Activated CD4-positive, alpha-beta memory T cell treated with anti-CD3 and anti-CD28 coated beads for 36 hours (primary cell): ENCODE data around the gene SESN3. TPM values are rescaled to one million over a fixed set of nuclear protein-coding genes. Genes with fewer than 3 reads are reported as not detected.
"Not testable (repeated sequence)": the region's sequence is repeated elsewhere in the genome, so short reads cannot be mapped to it uniquely, and the experiment has no call there.

ENCODE experiments used
- CTCF ChIA-PET: fragments of 350-600 bp; sonication (Branson Sonifier 250); formaldehyde crosslinking; loops from one replicate; lab custom pipeline; 2021; ENCODE audit warnings: antibody characterized with exemption, inconsistent platforms; lab: Charles Lee
- POLR2A ChIA-PET: fragments of 350-600 bp; sonication (Branson Sonifier 250); formaldehyde crosslinking; loops from one replicate; lab custom pipeline; 2021; ENCODE audit warnings: antibody characterized with exemption; lab: Charles Lee
- DNase-seq: peaks from one replicate; pipeline ENCODE4 v3.0.0-alpha.2; 2020
- H3K27ac Mint-ChIP-seq: one replicate; pipeline ENCODE4 v1.8.0; 2021; ENCODE audit warnings: mixed read lengths
- H3K27me3 Mint-ChIP-seq: one replicate; pipeline ENCODE4 v1.8.0; 2021; ENCODE audit warnings: mixed read lengths
- H3K36me3 Mint-ChIP-seq: one replicate; pipeline ENCODE4 v1.8.0; 2021; ENCODE audit warnings: mixed read lengths
- H3K4me1 Mint-ChIP-seq: one replicate; pipeline ENCODE4 v1.8.0; 2021; ENCODE audit warnings: low read depth, mixed read lengths
- H3K4me3 Mint-ChIP-seq: one replicate; pipeline ENCODE4 v1.8.0; 2021; ENCODE audit warnings: mild to moderate bottlenecking, mixed read lengths
- H3K9me3 Mint-ChIP-seq: one replicate; pipeline ENCODE4 v1.8.0; 2021; ENCODE audit warnings: mixed read lengths
- intact Hi-C: fragments of 100-400 bp; cut with micrococcal nuclease; formaldehyde crosslinking; loops from one replicate; pipeline ENCODE4 v1.15.1; 2023
- total RNA-seq, 2 experiments: library from RNA; stranded (reverse); gene quantifications; one replicate each; pipeline ENCODE4 v1.2.3, GENCODE V29; 2021

The SESN3 gene
- total RNA-seq, 2 experiments from 2014 or later: 13.9 to 15.5 TPM

DNA sequence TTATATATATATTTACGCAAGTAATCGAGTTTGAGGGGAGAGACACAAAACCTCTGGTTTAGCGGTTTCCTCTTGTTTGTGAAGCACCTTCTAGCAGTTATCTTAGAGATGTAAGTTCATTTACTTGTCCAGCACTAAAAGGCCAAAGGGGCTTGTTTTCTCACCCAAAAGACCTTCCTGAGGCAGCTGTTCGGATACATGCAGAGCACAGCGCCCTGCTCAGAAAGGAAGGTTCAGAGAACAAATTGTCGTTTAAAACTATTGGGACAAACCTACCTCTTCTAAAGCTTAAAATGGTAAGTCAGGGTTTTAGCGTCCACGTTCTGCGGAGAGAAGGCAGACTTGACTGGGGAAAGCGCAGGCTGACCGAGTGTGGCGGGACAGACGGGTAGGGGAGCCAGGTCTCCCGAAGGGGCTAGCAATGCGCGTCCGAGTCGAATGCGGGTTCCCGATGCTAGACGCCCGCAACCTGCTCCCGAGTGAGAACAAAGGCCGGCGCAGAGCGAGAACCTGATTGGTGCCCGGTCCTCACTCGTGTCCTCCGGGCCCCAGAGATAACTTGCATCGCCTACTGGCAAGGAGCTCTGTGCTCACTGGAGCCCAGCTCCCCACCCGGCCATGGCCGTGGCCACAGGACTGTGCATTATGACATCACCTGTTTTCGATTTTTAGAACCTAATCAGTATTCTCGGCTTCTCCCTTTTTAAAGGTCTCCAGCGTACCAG, 1.0 kb upstream of the SESN3 start:
- ChIA-PET CTCF (interaction anchor here (0.6 to 5.2 kb wide), 23 partner anchors 10 to 558 kb away, joined by 3 to 59 read pairs (median 4); partner anchors contain the start of gene CEP57), POLR2A (interaction anchor here (0.7 to 3.5 kb wide), 9 partner anchors 10 to 558 kb away, joined by 3 to 17 read pairs (median 6); partner anchors contain the start of genes CEP57 and FAM76B)
- no peaks in the 10 kb centered on the region for H3K27me3 Mint-ChIP-seq
- peak; percentile 85 for DNase-seq
- no peak overlapping the region for H3K27ac Mint-ChIP-seq
- intact Hi-C loops: loop anchor here (1.0 to 10.0 kb wide), 12 partner anchors 22 to 973 kb away; partner anchors contain the start of genes CEP57, CWC15 and KDM4D
- no peak overlapping the region for H3K4me3 Mint-ChIP-seq
- no peaks in the 10 kb centered on the region for H3K9me3 Mint-ChIP-seq
- peaks cover 48% of the 10 kb centered on the region for H3K4me1 Mint-ChIP-seq
- H3K36me3 Mint-ChIP-seq: no peaks in the 10 kb centered on the region

DNA sequence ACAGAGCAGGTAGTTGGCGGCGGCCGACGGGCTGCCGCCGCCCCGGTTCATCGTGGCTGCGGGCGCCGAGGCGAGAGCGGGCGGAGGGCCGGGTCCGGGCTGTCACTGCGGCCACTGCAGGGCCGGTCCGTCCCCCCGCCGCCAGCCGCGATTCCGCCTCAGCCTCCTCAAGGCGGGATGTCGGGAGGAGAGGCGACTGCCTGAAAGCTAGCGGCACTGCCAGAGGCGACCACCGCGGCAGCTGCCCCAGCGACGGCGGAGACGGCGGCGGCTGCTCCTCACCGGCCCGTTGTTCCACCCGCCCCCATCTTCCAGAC, 234 bp downstream of the SESN3 start:
- no peaks in the 10 kb centered on the region for H3K27me3 Mint-ChIP-seq
- H3K9me3 Mint-ChIP-seq: no peaks in the 10 kb centered on the region
- H3K27ac Mint-ChIP-seq: no peak overlapping the region
- CTCF ChIA-PET: interaction anchor here (1.2 to 5.2 kb wide), 12 partner anchors 17 to 560 kb away, joined by 4 to 59 read pairs (median 6); partner anchors contain the start of gene CEP57
- no peak overlapping the region for H3K4me3 Mint-ChIP-seq
- H3K36me3 Mint-ChIP-seq: no peaks in the 10 kb centered on the region
- POLR2A ChIA-PET: interaction anchor here (0.9 to 3.5 kb wide), 12 partner anchors 10 to 559 kb away, joined by 3 to 17 read pairs (median 4); partner anchors contain the start of genes CEP57, ENDOD1, FAM76B and SRSF8
- intact Hi-C loops: loop anchor here (1.0 to 10.0 kb wide), 12 partner anchors 24 to 974 kb away; partner anchors contain the start of genes CEP57, CWC15 and KDM4D
- peaks cover 57% of the 10 kb centered on the region for H3K4me1 Mint-ChIP-seq
- no peak for DNase-seq

DNA sequence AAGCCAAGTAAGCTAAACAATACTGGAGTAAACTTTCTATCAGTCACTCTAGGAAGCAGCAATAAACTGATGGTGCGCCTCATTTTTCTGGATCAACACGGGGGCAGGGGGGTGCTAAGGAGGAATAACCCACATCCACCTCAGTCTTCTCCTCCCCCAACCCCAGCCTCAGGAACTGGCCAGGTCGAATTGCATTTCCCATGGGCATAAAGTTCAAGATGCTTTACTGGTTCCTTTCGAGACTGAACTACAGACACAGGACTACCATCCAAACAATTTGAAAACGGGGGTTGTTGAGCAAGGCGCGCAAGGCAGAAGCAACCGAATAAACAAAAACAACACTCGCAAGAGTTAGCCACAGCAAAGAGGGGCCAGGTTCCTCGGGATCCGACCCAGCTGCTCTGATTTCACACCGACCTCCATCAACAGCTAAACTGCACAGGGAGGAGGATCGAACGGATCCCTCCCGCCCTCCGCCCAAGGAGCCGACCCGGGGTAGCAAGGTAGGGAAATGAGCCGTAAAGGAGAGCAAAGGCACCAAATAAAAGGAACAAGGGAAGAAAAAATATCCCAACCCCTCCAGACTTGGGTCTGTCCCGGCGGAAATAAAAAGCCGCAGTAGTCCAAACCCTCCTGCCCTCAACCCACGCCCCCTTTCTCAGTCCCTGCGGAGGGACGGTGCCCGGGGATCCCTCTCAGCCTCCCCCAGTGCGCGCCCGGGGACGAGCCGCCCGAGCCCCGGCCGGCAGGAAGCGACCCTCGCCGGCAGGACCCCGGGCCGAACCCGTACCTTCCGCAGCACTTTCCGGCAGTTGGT, 801 bp downstream of the SESN3 start:
- Mint-ChIP-seq H3K36me3 (no peaks in the 10 kb centered on the region), H3K27me3 (no peaks in the 10 kb centered on the region), H3K9me3 (no peaks in the 10 kb centered on the region), H3K4me3 (no peak overlapping the region), H3K27ac (peak overlapping the region; percentile 85), H3K4me1 (peaks cover 59% of the 10 kb centered on the region)
- intact Hi-C loops: loop anchor here (2.0 to 10.0 kb wide), 5 partner anchors 107 to 975 kb away; partner anchors contain the start of genes CWC15 and KDM4D
- CTCF ChIA-PET: interaction anchor here (0.7 to 5.2 kb wide), 12 partner anchors 19 to 560 kb away, joined by 3 to 59 read pairs (median 6); partner anchors contain the start of gene CEP57
- POLR2A ChIA-PET: interaction anchor here (1.2 to 3.5 kb wide), 10 partner anchors 17 to 560 kb away, joined by 3 to 17 read pairs (median 4); partner anchors contain the start of genes CEP57, ENDOD1, FAM76B and SRSF8
- DNase-seq: peak; percentile 45

DNA sequence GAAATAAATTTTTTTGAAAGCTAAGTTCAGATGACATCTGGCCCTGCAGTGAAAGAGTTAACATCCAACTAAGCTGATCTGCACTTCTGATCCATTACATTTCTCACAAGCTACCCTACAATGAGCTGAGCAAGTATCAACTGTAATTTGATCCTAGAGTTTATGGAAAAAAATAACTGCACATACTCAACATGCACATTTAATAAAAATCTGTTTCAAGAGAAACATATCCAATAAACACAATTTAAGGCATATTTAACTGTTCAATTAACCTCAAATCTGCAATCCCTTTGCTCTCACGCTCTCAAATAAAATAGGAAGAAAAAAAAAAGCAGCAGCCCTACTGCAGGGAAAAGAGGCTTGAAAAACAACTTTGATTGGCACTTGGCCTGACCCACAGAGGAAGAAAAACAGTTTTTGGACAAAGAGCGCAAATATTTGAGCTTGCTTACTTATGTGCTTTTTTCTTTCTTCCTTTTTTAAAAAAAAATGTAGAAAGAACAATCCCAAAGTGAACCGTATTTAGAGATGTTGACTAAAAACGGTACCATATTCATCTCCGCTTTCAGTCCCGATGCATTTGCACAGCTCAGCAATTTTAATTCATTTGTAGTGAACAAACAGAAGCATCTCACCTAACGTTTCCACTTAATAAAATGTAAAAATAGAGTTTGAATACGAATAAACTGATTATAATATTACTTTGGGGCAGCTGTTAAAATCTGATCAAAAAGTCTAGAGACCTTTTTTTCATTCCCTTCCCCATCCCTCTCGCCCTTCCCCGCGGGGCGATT, 1.6 kb downstream of the SESN3 start:
- CTCF ChIA-PET: interaction anchor here (0.7 to 5.2 kb wide), 6 partner anchors 29 to 535 kb away, joined by 3 to 59 read pairs (median 4); no protein-coding TSS in a partner anchor
- H3K9me3 Mint-ChIP-seq: no peaks in the 10 kb centered on the region
- H3K36me3 Mint-ChIP-seq: peaks cover 2% of the 10 kb centered on the region
- DNase-seq: peak; percentile 20
- H3K4me1 Mint-ChIP-seq: peaks cover 59% of the 10 kb centered on the region
- peak overlapping the region; percentile 85 for H3K27ac Mint-ChIP-seq
- POLR2A ChIA-PET: interaction anchor here (0.6 to 3.5 kb wide), 7 partner anchors 16 to 470 kb away, joined by 3 to 12 read pairs (median 3); no protein-coding TSS in a partner anchor
- intact Hi-C loops: no loop called here
- no peaks in the 10 kb centered on the region for H3K27me3 Mint-ChIP-seq
- H3K4me3 Mint-ChIP-seq: no peak overlapping the region

DNA sequence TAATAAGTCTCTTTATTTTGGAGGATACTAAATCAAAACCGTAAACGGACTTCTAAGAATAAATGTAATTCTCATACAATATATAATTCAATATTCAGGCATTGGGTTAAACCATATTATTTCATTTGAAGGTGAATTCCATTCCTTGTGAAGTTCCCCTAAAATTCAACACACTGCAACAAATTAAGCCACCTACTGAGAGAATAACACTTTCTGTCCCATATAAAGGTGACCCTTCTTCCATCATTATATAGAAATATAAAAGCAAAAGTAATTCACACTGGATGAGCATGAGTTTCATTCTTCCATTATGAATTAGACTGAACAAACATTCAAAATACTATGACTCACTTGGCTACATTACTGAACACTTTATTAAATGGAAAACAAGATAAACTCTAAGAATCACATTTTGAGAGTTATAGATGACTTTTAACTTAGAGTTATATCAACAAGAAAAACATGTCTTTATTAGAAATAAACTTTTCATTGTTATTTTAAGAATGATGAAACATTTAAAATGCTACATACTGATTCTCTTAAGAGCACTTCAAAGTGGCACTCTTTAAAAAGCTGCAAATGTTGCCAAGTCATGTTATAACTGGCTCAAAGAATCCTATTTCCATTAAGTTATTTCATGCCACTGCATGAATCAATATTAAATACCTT, 2.8 kb downstream of the SESN3 start:
- intact Hi-C loops: loop anchor here (1.0 kb wide), 1 partner anchor 46 kb away; no protein-coding TSS in a partner anchor
- H3K4me1 Mint-ChIP-seq: peaks cover 61% of the 10 kb centered on the region

DNA sequence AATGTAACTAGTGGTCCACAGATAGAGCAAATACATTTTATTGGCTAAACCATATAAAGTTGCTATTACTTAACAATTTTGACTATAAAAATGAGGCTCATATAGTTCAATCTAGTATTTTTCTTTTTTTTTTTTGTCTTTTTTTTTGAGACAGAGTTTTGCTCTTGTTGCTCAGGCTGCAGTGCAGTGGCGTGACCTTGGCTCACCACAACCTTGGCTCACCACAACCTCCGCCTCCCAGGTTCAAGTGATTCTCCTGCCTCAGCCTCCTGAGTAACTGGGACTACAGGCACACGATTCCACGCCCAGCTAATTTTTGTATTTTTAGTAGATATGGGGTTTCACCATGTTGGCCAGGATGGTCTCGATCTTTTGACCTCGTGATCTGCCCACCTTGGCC, 3.9 kb downstream of the SESN3 start:
- H3K36me3 Mint-ChIP-seq, CTCF ChIA-PET, POLR2A ChIA-PET, H3K27me3 Mint-ChIP-seq, H3K27ac Mint-ChIP-seq, H3K9me3 Mint-ChIP-seq: not testable (repeated sequence)
- H3K4me1 Mint-ChIP-seq: peaks cover 58% of the 10 kb centered on the region
- intact Hi-C loops: loop anchor here (2.0 kb wide), 1 partner anchor 14 kb away; no protein-coding TSS in a partner anchor
- peak overlapping the region; percentile 26 for H3K4me3 Mint-ChIP-seq
- peak; percentile 69 for DNase-seq

More for the DNA sequence above, 2.8 kb downstream of the SESN3 start:
- ChIA-PET POLR2A (interaction anchor here (3.5 kb wide), 1 partner anchor 472 kb away, joined by 12 read pairs; no protein-coding TSS in a partner anchor), CTCF (interaction anchor here (2.3 to 5.2 kb wide), 2 partner anchors 75 to 478 kb away, joined by 21 to 59 read pairs; no protein-coding TSS in a partner anchor)
- no peak overlapping the region for H3K27ac Mint-ChIP-seq
- no peak for DNase-seq
- H3K36me3 Mint-ChIP-seq: peaks cover 3% of the 10 kb centered on the region
- H3K27me3 Mint-ChIP-seq: no peaks in the 10 kb centered on the region
- H3K9me3 Mint-ChIP-seq: no peaks in the 10 kb centered on the region
- peak overlapping the region; percentile 63 for H3K4me3 Mint-ChIP-seq

DNA sequence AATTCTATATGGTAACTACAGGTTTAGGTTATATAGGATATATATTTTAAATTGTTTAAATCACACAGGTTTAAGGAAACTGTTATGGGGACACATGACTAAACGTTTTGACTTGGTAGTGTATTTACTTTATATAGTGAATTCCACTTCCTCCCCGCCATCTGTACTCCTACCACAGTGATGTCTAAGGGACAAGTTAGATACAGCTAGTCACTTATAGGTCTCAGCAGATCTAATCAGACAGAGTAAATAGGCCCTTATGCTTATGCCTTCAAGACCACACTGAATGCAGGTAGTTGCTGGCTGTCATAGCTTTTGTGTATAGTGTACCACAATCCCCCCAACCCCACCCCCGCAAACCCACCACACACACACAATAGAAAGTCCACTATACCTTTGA, 8.2 kb downstream of the SESN3 start:
- DNase-seq: no peak
- Mint-ChIP-seq H3K9me3 (no peaks in the 10 kb centered on the region), H3K36me3 (peaks cover 7% of the 10 kb centered on the region), H3K27ac (peak overlapping the region; percentile 13), H3K27me3 (no peaks in the 10 kb centered on the region), H3K4me3 (no peak overlapping the region), H3K4me1 (peaks cover 53% of the 10 kb centered on the region)
- ChIA-PET CTCF (no interaction called here), POLR2A (no interaction called here)
- intact Hi-C loops: no loop called here

DNA sequence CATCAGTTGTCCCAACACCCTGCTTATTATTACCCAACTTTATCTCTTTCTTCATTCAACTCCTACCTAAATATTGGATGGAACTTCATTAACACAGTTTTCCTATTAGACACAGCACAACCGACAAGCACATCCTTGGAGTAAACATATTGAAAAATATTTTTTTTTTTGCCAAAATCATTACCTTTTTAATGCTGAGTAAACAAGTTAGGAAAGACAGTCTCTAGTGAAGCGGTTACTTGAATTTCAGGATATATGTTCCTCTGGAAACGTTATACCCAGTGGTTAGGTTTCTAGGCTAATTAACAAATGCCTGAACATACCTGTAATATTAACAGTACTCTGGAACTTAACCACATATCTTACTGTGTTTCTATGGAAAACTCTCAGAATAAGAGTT, 11.4 kb downstream of the SESN3 start:
- Mint-ChIP-seq H3K27ac (no peak overlapping the region), H3K4me1 (peaks cover 31% of the 10 kb centered on the region), H3K9me3 (no peaks in the 10 kb centered on the region), H3K36me3 (peaks cover 7% of the 10 kb centered on the region), H3K4me3 (no peak overlapping the region), H3K27me3 (no peaks in the 10 kb centered on the region)
- no peak for DNase-seq
- intact Hi-C loops: no loop called here
- ChIA-PET POLR2A (no interaction called here), CTCF (interaction anchor here (1.5 kb wide), 1 partner anchor 486 kb away, joined by 3 read pairs; no protein-coding TSS in a partner anchor)

DNA sequence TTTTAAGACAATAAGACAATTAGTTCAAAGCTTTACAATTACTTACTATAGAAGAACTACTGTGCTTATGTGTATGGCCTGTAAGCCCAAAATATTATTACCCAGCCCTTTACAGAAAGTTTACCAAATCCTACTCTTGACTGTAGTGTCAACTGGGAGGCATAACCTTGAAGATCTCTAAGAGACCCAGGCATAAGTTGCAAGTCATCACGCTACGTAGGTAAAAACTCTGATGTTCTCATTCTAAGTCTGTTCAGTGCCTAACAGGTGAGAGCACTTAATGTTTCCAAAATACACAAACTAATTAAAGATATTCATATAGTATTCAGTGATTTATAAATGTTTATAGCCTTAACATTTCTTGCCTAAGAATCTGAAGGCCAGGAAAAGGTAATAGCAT, 12.9 kb downstream of the SESN3 start:
- Mint-ChIP-seq H3K36me3 (peaks cover 6% of the 10 kb centered on the region), H3K27ac (no peak overlapping the region), H3K9me3 (no peaks in the 10 kb centered on the region), H3K27me3 (no peaks in the 10 kb centered on the region), H3K4me3 (no peak overlapping the region), H3K4me1 (peaks cover 27% of the 10 kb centered on the region)
- intact Hi-C loops: no loop called here
- POLR2A ChIA-PET: no interaction called here
- no peak for DNase-seq
- CTCF ChIA-PET: interaction anchor here (1.5 kb wide), 1 partner anchor 487 kb away, joined by 3 read pairs; no protein-coding TSS in a partner anchor

DNA sequence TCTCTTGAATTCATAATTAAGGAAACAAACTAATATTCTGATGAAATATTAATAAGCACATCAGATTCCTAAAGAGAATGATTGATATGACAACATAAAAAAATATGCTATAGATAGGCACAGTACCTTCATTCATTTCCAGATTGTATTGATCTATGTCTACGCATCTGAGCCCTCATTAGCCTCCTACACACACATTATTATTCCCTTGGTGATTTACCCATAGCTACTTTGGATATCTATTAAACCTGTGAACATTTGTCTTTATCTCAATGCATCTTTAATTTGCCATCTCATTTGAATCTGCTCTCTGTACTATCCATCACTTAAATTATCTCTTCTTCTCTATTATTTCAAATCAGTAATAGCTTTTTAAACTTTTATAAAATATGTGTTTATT, 18.4 kb downstream of the SESN3 start:
- Mint-ChIP-seq H3K4me1 (peaks cover 26% of the 10 kb centered on the region), H3K9me3 (peaks cover 8% of the 10 kb centered on the region), H3K27me3 (no peaks in the 10 kb centered on the region), H3K27ac (no peak overlapping the region), H3K36me3 (peaks cover 13% of the 10 kb centered on the region), H3K4me3 (no peak overlapping the region)
- POLR2A ChIA-PET: interaction anchor here (0.6 to 0.9 kb wide), 2 partner anchors 12 to 627 kb away, joined by 3 read pairs; no protein-coding TSS in a partner anchor
- CTCF ChIA-PET: interaction anchor here (1.3 kb wide), 1 partner anchor 19 kb away, joined by 4 read pairs; the partner anchor contains the start of gene SESN3
- DNase-seq: no peak
- intact Hi-C loops: loop anchor here (2.0 kb wide), 1 partner anchor 14 kb away; no protein-coding TSS in a partner anchor
